Mesothelial cell of epicardium (in vitro differentiated cells): ENCODE data around the gene UTY. TPM values are rescaled to one million over a fixed set of nuclear protein-coding genes. Genes with fewer than 3 reads are reported as not detected.

Experiments used
- DNase-seq, 2 experiments: peaks; one replicate each; pipeline ENCODE4 v3.0.0; 2021; ENCODE audit warnings: low spot score in 2 of 2; ENCODE audit not compliant: unreplicated experiment in 2 of 2
- H3K27ac Mint-ChIP-seq: 2 replicates; pipeline ENCODE4 v1.8.0; 2021; ENCODE audit warnings: mixed read lengths
- H3K27me3 Mint-ChIP-seq: 2 replicates; pipeline ENCODE4 v1.8.0; 2021; ENCODE audit warnings: low read depth, mixed read lengths
- H3K36me3 Mint-ChIP-seq: 2 replicates; pipeline ENCODE4 v1.8.0; 2021; ENCODE audit warnings: mixed read lengths
- H3K4me1 Mint-ChIP-seq: 2 replicates; pipeline ENCODE4 v1.8.0; 2021; ENCODE audit warnings: mixed read lengths
- H3K4me3 Mint-ChIP-seq: 2 replicates; pipeline ENCODE4 v1.8.0; 2021; ENCODE audit warnings: mild to moderate bottlenecking, moderate library complexity, mixed read lengths
- H3K9me3 Mint-ChIP-seq: 2 replicates; pipeline ENCODE4 v1.8.0; 2021; ENCODE audit warnings: mixed read lengths
- CTCF ChIP-seq: fragments of 200-600 bp; sonication (generic); IDR thresholded peaks from one replicate; pipeline ENCODE4 v1.5.0; 2021; ENCODE audit warnings: antibody characterized with exemption; ENCODE audit not compliant: unreplicated experiment
- total RNA-seq: library from RNA; stranded (reverse); gene quantifications from 3 replicates; pipeline ENCODE4 v1.2.1, GENCODE V29; 2021

The UTY gene
- total RNA-seq, 1 donor from 2014 or later: not detected

GRCh38 chrY:13337934-13338333 lies 141.9 kb downstream of the UTY start:
- Mint-ChIP-seq H3K27ac (no peak overlapping the region), H3K4me3 (no peak overlapping the region), H3K4me1 (no peaks in the 10 kb centered on the region)

GRCh38 chrY:13333791-13334190 lies 146.0 kb downstream of the UTY start:
- Mint-ChIP-seq H3K4me3 (no peak overlapping the region), H3K4me1 (no peaks in the 10 kb centered on the region), H3K27me3 (no peaks in the 10 kb centered on the region), H3K36me3 (no peaks in the 10 kb centered on the region), H3K27ac (no peak overlapping the region), H3K9me3 (no peaks in the 10 kb centered on the region)
- TF ChIP-seq CTCF: no peak
- DNase-seq: no peak

More at GRCh38 chrY:13337934-13338333, 141.9 kb downstream of the UTY start:
- Mint-ChIP-seq H3K27me3 (no peaks in the 10 kb centered on the region), H3K36me3 (no peaks in the 10 kb centered on the region), H3K9me3 (no peaks in the 10 kb centered on the region)
- no peak for TF ChIP-seq CTCF
- DNase-seq: no peak

GRCh38 chrY:13330651-13331050 lies 149.2 kb downstream of the UTY start:
- H3K4me3 Mint-ChIP-seq: no peak overlapping the region
- no peak for DNase-seq
- H3K27ac Mint-ChIP-seq: no peak overlapping the region
- H3K27me3 Mint-ChIP-seq: no peaks in the 10 kb centered on the region
- TF ChIP-seq CTCF: no peak
- H3K36me3 Mint-ChIP-seq: no peaks in the 10 kb centered on the region
- H3K9me3 Mint-ChIP-seq: no peaks in the 10 kb centered on the region
- H3K4me1 Mint-ChIP-seq: no peaks in the 10 kb centered on the region

GRCh38 chrY:13312966-13313365 lies 166.9 kb downstream of the UTY start:
- no peaks in the 10 kb centered on the region for H3K27me3 Mint-ChIP-seq
- H3K4me1 Mint-ChIP-seq: no peaks in the 10 kb centered on the region
- no peak overlapping the region for H3K4me3 Mint-ChIP-seq
- no peak for DNase-seq
- no peaks in the 10 kb centered on the region for H3K36me3 Mint-ChIP-seq
- H3K9me3 Mint-ChIP-seq: no peaks in the 10 kb centered on the region
- TF ChIP-seq CTCF: no peak
- H3K27ac Mint-ChIP-seq: no peak overlapping the region

GRCh38 chrY:13307959-13308358 lies 171.9 kb downstream of the UTY start:
- DNase-seq: no peak
- Mint-ChIP-seq H3K36me3 (no peaks in the 10 kb centered on the region), H3K27ac (no peak overlapping the region), H3K9me3 (no peaks in the 10 kb centered on the region), H3K4me3 (no peak overlapping the region), H3K27me3 (no peaks in the 10 kb centered on the region), H3K4me1 (no peaks in the 10 kb centered on the region)
- no peak for TF ChIP-seq CTCF

- H3K27me3 Mint-ChIP-seq: no peaks in the 10 kb centered on the region
- H3K9me3 Mint-ChIP-seq: no peaks in the 10 kb centered on the region
- DNase-seq: no peak
- no peaks in the 10 kb centered on the region for H3K4me1 Mint-ChIP-seq
- no peak overlapping the region for H3K4me3 Mint-ChIP-seq
- H3K27ac Mint-ChIP-seq: no peak overlapping the region
- no peaks in the 10 kb centered on the region for H3K36me3 Mint-ChIP-seq
- no peak for TF ChIP-seq CTCF
Observed at GRCh38 chrY:13300795-13301194, 179.0 kb downstream of the UTY start.
